AG04450 (cell line): ENCODE measurements around the gene ZNF385D. TPM values are rescaled to one million over a fixed set of nuclear protein-coding genes. Genes with fewer than 3 reads are reported as not detected.

ENCODE experiments used
- CTCF ChIA-PET: fragments of 300-600, 350-600 bp; formaldehyde crosslinking; extraction: SDS; loops from one replicate; lab custom pipeline; 2022; ENCODE audit warnings: antibody characterized with exemption, inconsistent platforms; lab: Charles Lee
- POLR2A ChIA-PET: fragments of 350-600 bp; formaldehyde crosslinking; extraction: SDS; loops from one replicate; lab custom pipeline; 2021; ENCODE audit warnings: antibody characterized with exemption, inconsistent platforms; lab: Yijun Ruan, JAX
- DNase-seq: peaks from one replicate; pipeline ENCODE4 v3.0.0-alpha.2; 2011; ENCODE audit warnings: low read depth, low spot score
- H3K27ac ChIP-seq: one replicate; pipeline ENCODE4 v1.5.1; 2012; ENCODE audit warnings: low read depth, low read length, control low read depth
- H3K27me3 ChIP-seq: one replicate; pipeline ENCODE4 v1.6.0; 2012; ENCODE audit warnings: low read length; ENCODE audit not compliant: control insufficient read depth, insufficient read depth
- H3K4me3 ChIP-seq: 2 replicates; pipeline ENCODE4 v1.5.1; 2011; ENCODE audit warnings: mild to moderate bottlenecking, low read depth, low read length, control low read depth
- H3K9me3 ChIP-seq: 2 replicates; pipeline ENCODE4 v1.5.1; 2012; ENCODE audit warnings: low read length; ENCODE audit not compliant: control insufficient read depth, insufficient read depth
- CTCF ChIP-seq: IDR thresholded peaks from 2 replicates; pipeline ENCODE4 v1.5.1; 2011; ENCODE audit warnings: low read depth, low read length, control low read depth, inconsistent platforms
- polyA plus RNA-seq: library from polyadenylated mRNA; depleted of rRNA; stranded (reverse); fragments of >200 nt; gene quantifications from 2 replicates; pipeline ENCODE4 v1.2.3, GENCODE V29; 2011

Gene ZNF385D
- polyA plus RNA-seq, 1 experiment: 0.10 TPM

- no peak overlapping the region for H3K27ac ChIP-seq
- DNase-seq: no peak
- ChIA-PET CTCF (no interaction called here), POLR2A (no interaction called here)
- no peak for TF ChIP-seq CTCF
- no peak overlapping the region for H3K4me3 ChIP-seq
- H3K27me3 ChIP-seq: no peaks in the 10 kb centered on the region
- H3K9me3 ChIP-seq: no peaks in the 10 kb centered on the region
These were observed 293.9 kb downstream of the ZNF385D start for GRCh38 chr3:21457084-21457483.

DNA sequence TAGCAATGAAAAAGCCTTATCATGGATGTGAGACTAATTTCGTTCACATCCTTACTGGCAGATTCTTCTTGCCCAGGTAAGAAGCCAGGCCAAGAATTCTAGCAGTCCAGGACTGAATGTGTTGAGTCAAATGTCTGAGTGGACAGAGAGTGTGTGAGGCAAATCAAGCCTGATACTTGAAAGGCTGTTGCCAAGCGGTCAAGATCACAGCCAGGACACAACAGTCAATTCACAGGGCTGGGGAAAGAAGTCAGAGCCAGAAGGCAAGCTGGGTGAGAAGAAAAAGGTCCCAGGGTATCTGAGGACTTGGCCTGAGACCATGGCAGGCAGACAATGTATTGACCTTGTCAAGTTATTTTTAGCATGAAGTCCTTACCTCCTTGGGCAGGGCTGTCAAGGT lies 301.3 kb downstream of the ZNF385D start:
- CTCF ChIA-PET: interaction anchor here (0.6 kb wide), 1 partner anchor 1109 kb away, joined by 3 read pairs; no protein-coding TSS in a partner anchor

DNA sequence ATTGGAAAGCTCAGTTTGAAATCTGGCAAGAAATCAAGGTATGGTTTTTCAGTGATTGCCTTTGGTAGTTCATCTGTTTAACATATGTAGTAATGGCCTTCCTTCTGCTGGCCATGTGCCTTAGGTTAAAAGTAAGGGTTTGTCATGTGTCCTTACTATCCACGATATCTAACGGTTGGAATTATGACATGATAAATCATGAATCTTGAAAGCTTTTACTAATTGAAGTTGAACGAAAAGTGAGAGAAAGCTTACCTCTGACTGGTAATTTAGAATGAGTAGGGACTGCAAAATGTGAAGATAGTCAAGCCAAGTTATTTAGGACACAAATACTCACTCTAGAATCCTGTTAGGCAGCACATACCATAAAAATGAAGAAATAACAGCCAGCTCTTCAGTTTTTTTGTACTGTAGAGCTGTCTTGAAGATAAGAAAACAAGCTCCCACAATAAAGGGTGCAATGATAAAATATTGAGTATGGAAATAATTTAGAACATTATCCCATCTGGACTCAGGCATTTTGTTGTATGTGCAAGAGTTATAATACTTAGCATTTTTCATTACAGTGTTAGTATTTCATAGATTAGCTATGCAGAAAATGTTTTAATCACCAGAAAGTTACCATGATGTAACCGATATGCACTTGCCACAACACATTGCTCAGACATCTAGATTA lies 303.4 kb downstream of the ZNF385D start:
- Histone ChIP-seq H3K4me3 (no peak overlapping the region), H3K27ac (no peak overlapping the region), H3K9me3 (no peaks in the 10 kb centered on the region), H3K27me3 (no peaks in the 10 kb centered on the region)
- no peak for DNase-seq
- TF ChIP-seq CTCF: no peak
- POLR2A ChIA-PET: no interaction called here
- CTCF ChIA-PET: no interaction called here

More for the DNA sequence above, 301.3 kb downstream of the ZNF385D start:
- Histone ChIP-seq H3K27me3 (no peaks in the 10 kb centered on the region), H3K27ac (no peak overlapping the region), H3K9me3 (no peaks in the 10 kb centered on the region), H3K4me3 (no peak overlapping the region)
- DNase-seq: no peak
- POLR2A ChIA-PET: no interaction called here
- TF ChIP-seq CTCF: no peak

GRCh38 chr3:21446945-21447475 lies 304.0 kb downstream of the ZNF385D start:
- no peak for DNase-seq
- H3K9me3 ChIP-seq: no peaks in the 10 kb centered on the region
- H3K27me3 ChIP-seq: no peaks in the 10 kb centered on the region
- ChIA-PET CTCF (no interaction called here), POLR2A (no interaction called here)
- H3K4me3 ChIP-seq: no peak overlapping the region
- no peak for TF ChIP-seq CTCF
- H3K27ac ChIP-seq: no peak overlapping the region

GRCh38 chr3:21446027-21446426 lies 305.0 kb downstream of the ZNF385D start:
- DNase-seq: no peak
- ChIA-PET CTCF (no interaction called here), POLR2A (no interaction called here)
- Histone ChIP-seq H3K9me3 (no peaks in the 10 kb centered on the region), H3K27ac (no peak overlapping the region), H3K4me3 (no peak overlapping the region), H3K27me3 (no peaks in the 10 kb centered on the region)
- TF ChIP-seq CTCF: no peak
